WTC11 (cell line): ENCODE measurements around the gene NKIRAS2. TPM values are rescaled to one million over a fixed set of nuclear protein-coding genes. Genes with fewer than 3 reads are reported as not detected.

ENCODE experiments used
- ATAC-seq: fragments of 200-7000 bp; cut with Tn5 transposase; 2 replicates; pipeline ENCODE4 v1.10.0; 2021; ENCODE audit warnings: mild to moderate bottlenecking, moderate library complexity
- CTCF ChIA-PET: fragments of 300-600 bp; sonication (Branson Sonifier 250); formaldehyde crosslinking; loops from one replicate; lab custom pipeline; 2021; ENCODE audit warnings: antibody characterized with exemption; lab: Charles Lee
- POLR2A ChIA-PET: fragments of 350-600 bp; sonication (Branson Sonifier 250); formaldehyde crosslinking; loops from one replicate; lab custom pipeline; 2021; ENCODE audit warnings: antibody characterized with exemption; lab: Charles Lee
- DNase-seq: peaks from one replicate; pipeline ENCODE4 v3.0.0; 2021; ENCODE audit warnings: low spot score
- H3K27ac Mint-ChIP-seq: 2 replicates; pipeline ENCODE4 v1.8.0; 2021; ENCODE audit warnings: mixed read lengths
- H3K27me3 Mint-ChIP-seq: 2 replicates; pipeline ENCODE4 v1.8.0; 2021; ENCODE audit warnings: low read depth, mild to moderate bottlenecking, moderate library complexity, mixed read lengths
- H3K36me3 Mint-ChIP-seq: 2 replicates; pipeline ENCODE4 v1.8.0; 2021; ENCODE audit warnings: mixed read lengths
- H3K4me1 Mint-ChIP-seq: 2 replicates; pipeline ENCODE4 v1.8.0; 2022; ENCODE audit warnings: mixed read lengths
- H3K4me3 Mint-ChIP-seq: 2 replicates; pipeline ENCODE4 v1.8.0; 2021; ENCODE audit warnings: mild to moderate bottlenecking, moderate library complexity, mixed read lengths
- H3K9me3 Mint-ChIP-seq: 2 replicates; pipeline ENCODE4 v1.8.0; 2021; ENCODE audit warnings: mixed read lengths
- CREB1 ChIP-seq: sonication (generic); formaldehyde crosslinking; IDR thresholded peaks from 2 replicates; pipeline ENCODE4 v1.8.0; 2023; ENCODE audit warnings: mild to moderate bottlenecking, missing genetic modification reagents
- CTCF ChIP-seq: fragments of 200-600 bp; IDR thresholded peaks from 2 replicates; pipeline ENCODE4 v1.8.0; 2022; ENCODE audit warnings: antibody characterized with exemption
- IRF1 ChIP-seq: sonication (generic); formaldehyde crosslinking; IDR thresholded peaks from 2 replicates; pipeline ENCODE4 v1.8.0; 2023; ENCODE audit warnings: missing genetic modification reagents
- IRF2 ChIP-seq: sonication (generic); formaldehyde crosslinking; IDR thresholded peaks from 2 replicates; pipeline ENCODE4 v1.8.0; 2022; ENCODE audit warnings: low read depth, missing genetic modification reagents, borderline replicate concordance
- JAZF1 ChIP-seq: fragments of 250-450 bp; sonication (Bioruptor Pico); IDR thresholded peaks from 2 replicates; pipeline ENCODE4 v1.9.0; 2021; ENCODE audit warnings: moderate library complexity, mild to moderate bottlenecking, inconsistent platforms
- NFYB ChIP-seq: sonication (generic); formaldehyde crosslinking; conservative IDR thresholded peaks from 2 replicates; pipeline ENCODE4 v1.8.0; 2022; ENCODE audit warnings: low read depth, missing genetic modification reagents
- OVOL2 ChIP-seq: fragments of 250-450 bp; sonication (Bioruptor Pico); IDR thresholded peaks from 2 replicates; pipeline ENCODE4 v1.9.0; 2021; ENCODE audit warnings: mild to moderate bottlenecking, borderline replicate concordance
- PRDM15 ChIP-seq: sonication (generic); formaldehyde crosslinking; IDR thresholded peaks from 2 replicates; pipeline ENCODE4 v1.8.0; 2022; ENCODE audit warnings: missing genetic modification reagents
- ZNF121 ChIP-seq: sonication (generic); formaldehyde crosslinking; IDR thresholded peaks from 2 replicates; pipeline ENCODE4 v1.8.0; 2023; ENCODE audit warnings: missing genetic modification reagents
- ZNF232 ChIP-seq: sonication (generic); formaldehyde crosslinking; IDR thresholded peaks from 2 replicates; pipeline ENCODE4 v1.8.0; 2022; ENCODE audit warnings: mild to moderate bottlenecking, missing genetic modification reagents
- ZNF317 ChIP-seq: sonication (generic); formaldehyde crosslinking; IDR thresholded peaks from 2 replicates; pipeline ENCODE4 v1.8.1; 2023; ENCODE audit warnings: low read depth, mild to moderate bottlenecking, moderate library complexity, missing genetic modification reagents, borderline replicate concordance
- total RNA-seq: library from RNA; stranded (reverse); gene quantifications from 3 replicates; pipeline ENCODE4 v1.2.3, GENCODE V29; 2021
- TF ChIP-seq, protein P1 (sequence below): sonication (generic); formaldehyde crosslinking; IDR thresholded peaks from 2 replicates; pipeline ENCODE4 v1.8.0; 2022; ENCODE audit warnings: mild to moderate bottlenecking, missing genetic modification reagents
- TF ChIP-seq, protein P2 (sequence below): fragments of 250-450 bp; sonication (Bioruptor Pico); IDR thresholded peaks from 2 replicates; pipeline ENCODE4 v1.9.0; 2021; ENCODE audit warnings: mild to moderate bottlenecking, borderline replicate concordance

Gene NKIRAS2
- total RNA-seq, 1 experiment from 2014 or later, result 36.1 TPM

- no peak for TF ChIP-seq NFYB (CRISPR knock-in tag)
Observed at GRCh38 chr17:41985919-41986318, 34.0 kb upstream of the NKIRAS2 start (continued).

DNA sequence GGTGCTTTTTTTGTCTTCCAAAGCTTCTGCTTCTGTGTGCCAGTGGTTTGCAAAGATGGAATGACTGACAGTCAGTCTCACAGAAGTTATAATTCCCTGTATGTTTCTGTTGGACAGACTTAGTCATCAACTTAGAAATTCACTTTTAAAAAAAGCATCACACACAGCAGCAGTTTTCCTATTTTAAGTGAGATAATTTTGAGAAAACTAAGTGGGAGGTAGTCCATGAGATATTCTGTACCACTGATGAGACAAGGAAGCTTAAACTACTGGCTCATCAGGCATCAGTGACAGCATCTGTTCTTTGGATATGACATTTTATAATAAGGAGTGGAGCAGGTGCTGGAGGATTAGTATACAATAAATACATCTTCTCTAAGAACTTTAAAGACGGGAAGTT lies 33.3 kb upstream of the NKIRAS2 start:
- ATAC-seq, result no peak
- H3K4me3 Mint-ChIP-seq, result no peak overlapping the region
- peaks cover 89% of the 10 kb centered on the region for H3K36me3 Mint-ChIP-seq
- H3K4me1 Mint-ChIP-seq, result no peaks in the 10 kb centered on the region
- H3K9me3 Mint-ChIP-seq, result 0 out of 2 replicates have a peak, but pooled peaks cover under 1% of the 10 kb centered on the region
- CTCF ChIA-PET, result no interaction called here
- no peak overlapping the region for H3K27ac Mint-ChIP-seq
- TF ChIP-seq PRDM15 (CRISPR knock-in tag) (no peak), CTCF (no peak), IRF1 (CRISPR knock-in tag) (no peak), OVOL2 (CRISPR knock-in tag) (no peak), CREB1 (CRISPR knock-in tag) (no peak), ZNF317 (CRISPR knock-in tag) (no peak), ZNF121 (CRISPR knock-in tag) (no peak), IRF2 (no peak), JAZF1 (no peak), ZNF232 (CRISPR knock-in tag) (no peak)
- TF ChIP-seq, protein P1, sequence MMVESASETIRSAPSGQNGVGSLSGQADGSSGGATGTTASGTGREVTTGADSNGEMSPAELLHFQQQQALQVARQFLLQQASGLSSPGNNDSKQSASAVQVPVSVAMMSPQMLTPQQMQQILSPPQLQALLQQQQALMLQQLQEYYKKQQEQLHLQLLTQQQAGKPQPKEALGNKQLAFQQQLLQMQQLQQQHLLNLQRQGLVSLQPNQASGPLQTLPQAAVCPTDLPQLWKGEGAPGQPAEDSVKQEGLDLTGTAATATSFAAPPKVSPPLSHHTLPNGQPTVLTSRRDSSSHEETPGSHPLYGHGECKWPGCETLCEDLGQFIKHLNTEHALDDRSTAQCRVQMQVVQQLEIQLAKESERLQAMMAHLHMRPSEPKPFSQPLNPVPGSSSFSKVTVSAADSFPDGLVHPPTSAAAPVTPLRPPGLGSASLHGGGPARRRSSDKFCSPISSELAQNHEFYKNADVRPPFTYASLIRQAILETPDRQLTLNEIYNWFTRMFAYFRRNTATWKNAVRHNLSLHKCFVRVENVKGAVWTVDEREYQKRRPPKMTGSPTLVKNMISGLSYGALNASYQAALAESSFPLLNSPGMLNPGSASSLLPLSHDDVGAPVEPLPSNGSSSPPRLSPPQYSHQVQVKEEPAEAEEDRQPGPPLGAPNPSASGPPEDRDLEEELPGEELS (CRISPR knock-in tag), result no peak
- TF ChIP-seq, protein P2, sequence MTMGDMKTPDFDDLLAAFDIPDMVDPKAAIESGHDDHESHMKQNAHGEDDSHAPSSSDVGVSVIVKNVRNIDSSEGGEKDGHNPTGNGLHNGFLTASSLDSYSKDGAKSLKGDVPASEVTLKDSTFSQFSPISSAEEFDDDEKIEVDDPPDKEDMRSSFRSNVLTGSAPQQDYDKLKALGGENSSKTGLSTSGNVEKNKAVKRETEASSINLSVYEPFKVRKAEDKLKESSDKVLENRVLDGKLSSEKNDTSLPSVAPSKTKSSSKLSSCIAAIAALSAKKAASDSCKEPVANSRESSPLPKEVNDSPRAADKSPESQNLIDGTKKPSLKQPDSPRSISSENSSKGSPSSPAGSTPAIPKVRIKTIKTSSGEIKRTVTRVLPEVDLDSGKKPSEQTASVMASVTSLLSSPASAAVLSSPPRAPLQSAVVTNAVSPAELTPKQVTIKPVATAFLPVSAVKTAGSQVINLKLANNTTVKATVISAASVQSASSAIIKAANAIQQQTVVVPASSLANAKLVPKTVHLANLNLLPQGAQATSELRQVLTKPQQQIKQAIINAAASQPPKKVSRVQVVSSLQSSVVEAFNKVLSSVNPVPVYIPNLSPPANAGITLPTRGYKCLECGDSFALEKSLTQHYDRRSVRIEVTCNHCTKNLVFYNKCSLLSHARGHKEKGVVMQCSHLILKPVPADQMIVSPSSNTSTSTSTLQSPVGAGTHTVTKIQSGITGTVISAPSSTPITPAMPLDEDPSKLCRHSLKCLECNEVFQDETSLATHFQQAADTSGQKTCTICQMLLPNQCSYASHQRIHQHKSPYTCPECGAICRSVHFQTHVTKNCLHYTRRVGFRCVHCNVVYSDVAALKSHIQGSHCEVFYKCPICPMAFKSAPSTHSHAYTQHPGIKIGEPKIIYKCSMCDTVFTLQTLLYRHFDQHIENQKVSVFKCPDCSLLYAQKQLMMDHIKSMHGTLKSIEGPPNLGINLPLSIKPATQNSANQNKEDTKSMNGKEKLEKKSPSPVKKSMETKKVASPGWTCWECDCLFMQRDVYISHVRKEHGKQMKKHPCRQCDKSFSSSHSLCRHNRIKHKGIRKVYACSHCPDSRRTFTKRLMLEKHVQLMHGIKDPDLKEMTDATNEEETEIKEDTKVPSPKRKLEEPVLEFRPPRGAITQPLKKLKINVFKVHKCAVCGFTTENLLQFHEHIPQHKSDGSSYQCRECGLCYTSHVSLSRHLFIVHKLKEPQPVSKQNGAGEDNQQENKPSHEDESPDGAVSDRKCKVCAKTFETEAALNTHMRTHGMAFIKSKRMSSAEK, result no peak
- POLR2A ChIA-PET, result no interaction called here
- no peak for DNase-seq
- H3K27me3 Mint-ChIP-seq, result no peaks in the 10 kb centered on the region
